Left lobe of liver (tissue), 2 donors: Measurements from ENCODE around the gene HES7. TPM values are rescaled to one million over a fixed set of nuclear protein-coding genes. Genes with fewer than 3 reads are reported as not detected.

ENCODE experiments used
- ATAC-seq: fragments of 200-7000 bp; cut with Tn5 transposase; one replicate; pipeline ENCODE4 v1.9.1; 2020; ENCODE audit warnings: mild to moderate bottlenecking, moderate library complexity
- DNase-seq: peaks from one replicate; pipeline ENCODE4 v3.0.0-alpha.2; 2020; ENCODE audit warnings: low spot score
- total RNA-seq: library from RNA; stranded (reverse); gene quantifications from one replicate; pipeline ENCODE4 v1.2.1, GENCODE V29; 2021
- donor health status: DM: no; HTN: no; CAD: no; lungs with moderate emphysema.
- donor health status: DM: no; HTN: yes; CAD: no.

Gene HES7
- total RNA-seq, 1 donor from 2014 or later, result not detected

DNA sequence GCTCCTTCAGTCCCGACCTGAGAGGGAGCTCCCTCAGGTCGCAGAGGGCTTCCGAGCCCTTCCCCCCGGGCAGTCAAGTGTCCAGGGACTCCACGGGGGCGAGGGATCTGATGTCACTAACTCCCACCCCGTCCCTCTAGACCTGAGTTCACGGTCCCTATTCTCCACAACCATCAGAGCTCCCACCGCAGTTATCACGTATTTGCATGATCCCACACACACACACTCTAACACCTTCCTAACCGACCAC lies 32.0 kb upstream of the HES7 start:
- DNase-seq, result no peak

DNA sequence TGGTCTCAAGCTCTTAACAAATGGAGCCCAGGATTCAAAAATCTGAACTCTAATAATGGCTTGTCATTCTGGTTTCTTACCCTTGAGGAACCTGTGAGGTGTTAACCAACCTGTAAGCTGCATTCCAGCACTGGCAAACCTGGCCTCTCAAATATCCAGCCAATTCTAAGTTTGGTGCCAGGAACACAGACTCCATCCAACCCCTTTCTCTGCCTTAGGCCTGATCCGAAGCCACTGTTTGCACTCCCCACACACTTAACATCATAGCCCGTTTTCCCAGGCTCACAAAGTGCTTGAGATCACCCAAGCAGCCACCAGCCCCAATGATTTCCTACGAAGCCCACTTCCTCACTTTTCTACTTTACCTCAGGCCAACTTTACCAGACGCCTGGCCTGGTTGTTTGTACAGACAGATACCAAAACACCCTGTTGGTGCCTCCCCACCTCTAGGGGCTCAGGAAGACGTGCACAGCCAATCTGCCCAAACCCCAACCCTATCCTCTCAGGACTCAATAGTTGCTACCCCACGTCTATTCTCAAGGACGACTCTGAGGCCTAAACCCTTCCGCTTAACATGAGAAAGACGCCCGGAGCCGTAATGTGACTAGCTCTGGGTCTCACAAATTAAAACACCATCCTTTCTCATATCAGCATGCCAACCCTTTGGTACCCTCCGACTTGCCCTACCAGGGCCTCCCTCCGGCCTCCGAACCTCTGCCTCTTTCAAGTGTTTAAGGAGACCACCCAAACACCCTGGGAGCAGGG lies 31.5 kb upstream of the HES7 start:
- DNase-seq, result peak; percentile 54
- no peak for ATAC-seq

More for the DNA sequence above, 32.0 kb upstream of the HES7 start:
- ATAC-seq, result no peak

DNA sequence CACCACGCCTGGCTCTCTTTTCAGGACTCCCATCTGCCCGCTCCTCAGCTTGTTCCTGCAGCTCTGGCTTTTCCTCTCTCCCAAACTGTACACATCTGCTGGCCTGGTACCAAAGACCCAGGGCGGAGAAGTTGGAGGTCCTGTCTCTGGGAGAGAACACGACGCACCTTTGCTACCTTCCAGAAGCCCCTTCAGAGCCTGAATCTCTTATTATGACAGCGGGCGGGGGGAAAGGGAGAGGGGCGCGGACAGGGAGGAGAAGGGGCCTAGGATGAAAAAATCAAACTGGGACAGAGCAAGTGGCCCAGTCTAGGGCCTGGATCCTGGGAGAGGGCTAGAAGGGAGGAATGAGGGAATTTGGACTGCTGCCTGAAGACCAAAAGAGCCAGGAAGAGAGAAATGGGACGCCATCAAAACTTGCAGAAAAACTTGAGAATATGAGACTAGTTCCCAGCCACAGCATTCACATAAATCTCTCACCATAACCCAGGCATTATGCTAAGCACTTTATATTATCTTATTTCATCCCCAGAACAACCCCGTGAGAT lies 30.8 kb upstream of the HES7 start:
- no peak for ATAC-seq
- no peak for DNase-seq

DNA sequence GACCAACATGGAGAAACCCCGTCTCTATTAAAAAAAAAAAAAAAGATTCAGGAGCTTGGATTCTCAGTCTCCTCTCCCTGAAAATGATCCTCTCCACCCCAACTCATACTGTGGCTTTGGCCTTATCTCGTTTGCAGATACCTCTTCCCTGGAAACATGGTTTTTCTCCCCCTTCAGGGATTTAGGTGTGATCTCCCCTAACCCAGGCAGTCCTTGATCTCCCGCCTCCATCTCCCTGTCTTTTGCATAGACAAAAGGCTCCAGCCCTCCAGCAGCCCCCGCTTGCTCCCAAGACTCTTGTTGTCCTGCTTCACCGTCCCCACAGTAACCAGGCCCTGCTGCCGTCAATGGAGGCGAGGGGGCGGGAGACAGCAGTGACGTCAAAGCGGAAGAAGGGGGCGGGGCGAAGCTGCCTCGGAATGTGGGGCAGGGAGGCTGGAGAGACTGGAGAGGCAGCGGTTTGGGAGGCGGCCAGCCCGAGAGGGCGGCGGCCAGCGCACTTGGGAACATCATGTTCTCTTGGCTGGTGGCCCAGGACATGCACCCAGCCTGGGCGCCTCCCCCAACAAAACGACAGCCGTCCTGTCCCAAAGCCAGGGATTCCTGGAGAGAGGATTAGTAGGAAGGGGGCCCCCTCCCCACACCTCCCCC lies 30.2 kb upstream of the HES7 start:
- ATAC-seq, result peak; percentile 50
- peak; percentile 100 for DNase-seq

DNA sequence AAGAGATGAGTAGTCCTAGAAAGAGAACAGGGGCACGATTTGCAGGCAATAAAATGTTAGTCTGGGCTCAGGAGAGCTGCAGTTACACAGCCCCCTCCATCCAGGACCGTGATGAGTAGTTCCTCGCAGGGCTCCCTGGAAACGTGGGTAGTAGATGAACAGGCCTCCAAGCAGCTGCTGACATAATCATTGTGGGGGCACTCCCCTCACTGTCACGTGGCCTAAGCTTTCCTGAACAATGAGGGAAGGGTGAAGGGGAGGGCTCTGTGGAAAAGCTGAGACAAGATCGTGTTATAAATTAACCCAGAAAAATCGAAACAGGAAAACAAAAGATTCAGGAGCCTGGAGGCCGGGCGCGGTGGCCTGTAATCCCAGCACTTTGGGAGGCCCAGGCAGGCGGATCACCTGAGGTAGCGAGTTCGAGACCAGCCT lies 29.6 kb upstream of the HES7 start:
- ATAC-seq (peak; percentile 27), DNase-seq (peak; percentile 88)

DNA sequence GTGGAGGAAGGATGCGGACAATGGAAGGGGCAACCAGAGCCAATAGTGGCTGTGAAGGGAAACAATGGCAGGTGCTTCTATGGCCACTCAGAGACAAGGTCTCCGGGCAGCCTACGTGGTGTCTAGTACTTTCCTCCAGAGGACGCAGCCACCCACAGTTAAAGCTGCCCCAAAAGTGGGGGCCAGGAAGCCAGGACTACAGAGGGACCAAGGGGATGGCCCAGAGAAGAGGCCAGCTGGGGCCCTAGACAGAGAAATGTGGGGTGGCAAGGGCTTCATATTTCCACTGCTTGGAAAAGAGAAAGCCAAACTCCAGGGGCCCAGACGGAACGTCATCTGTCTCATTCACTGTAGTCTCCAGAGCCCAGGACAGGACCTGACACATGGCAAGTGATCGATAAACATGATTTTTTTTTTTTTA lies 29.1 kb upstream of the HES7 start:
- no peak for ATAC-seq
- DNase-seq, result peak; percentile 50

DNA sequence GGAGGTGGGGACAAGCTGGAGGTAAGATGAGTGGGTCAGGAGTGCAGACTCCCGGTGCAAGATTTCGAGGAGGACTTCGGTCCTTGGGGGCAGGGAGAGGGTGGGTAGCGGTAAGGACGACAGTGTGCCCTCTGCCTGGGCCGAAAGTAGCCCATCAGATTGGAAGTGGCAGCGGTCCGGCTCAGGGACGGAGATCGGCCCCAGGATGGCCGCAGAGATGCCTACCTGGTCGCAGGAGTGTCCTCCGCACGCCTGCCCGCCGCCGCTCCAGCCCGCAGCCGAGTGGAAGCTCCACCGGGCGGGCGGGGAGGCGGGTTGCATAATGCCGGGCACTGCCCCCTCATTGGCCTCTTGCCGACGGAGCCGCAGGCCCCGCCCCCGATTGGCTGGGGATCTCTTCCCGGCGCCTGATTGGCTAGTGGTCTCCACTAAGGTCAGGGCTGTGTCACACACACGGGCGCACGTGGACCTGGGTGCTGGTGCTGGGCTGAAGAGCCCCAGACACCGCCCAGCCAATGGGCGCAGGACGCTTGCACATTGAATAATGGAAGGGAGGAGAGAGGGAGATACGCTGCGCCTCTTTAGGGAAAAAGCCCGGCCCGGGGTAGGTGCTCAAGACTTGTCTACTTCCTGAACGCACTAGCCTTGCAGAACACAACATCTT lies 28.3 kb upstream of the HES7 start, which contains the start of gene PER1:
PER1 (minus strand) TSS at position 293 of the 664 bp plus-strand sequence. CDS start 1,698 bp downstream, outside the sequence.
- ATAC-seq (peak; percentile 47), DNase-seq (peak; percentile 99)

DNA sequence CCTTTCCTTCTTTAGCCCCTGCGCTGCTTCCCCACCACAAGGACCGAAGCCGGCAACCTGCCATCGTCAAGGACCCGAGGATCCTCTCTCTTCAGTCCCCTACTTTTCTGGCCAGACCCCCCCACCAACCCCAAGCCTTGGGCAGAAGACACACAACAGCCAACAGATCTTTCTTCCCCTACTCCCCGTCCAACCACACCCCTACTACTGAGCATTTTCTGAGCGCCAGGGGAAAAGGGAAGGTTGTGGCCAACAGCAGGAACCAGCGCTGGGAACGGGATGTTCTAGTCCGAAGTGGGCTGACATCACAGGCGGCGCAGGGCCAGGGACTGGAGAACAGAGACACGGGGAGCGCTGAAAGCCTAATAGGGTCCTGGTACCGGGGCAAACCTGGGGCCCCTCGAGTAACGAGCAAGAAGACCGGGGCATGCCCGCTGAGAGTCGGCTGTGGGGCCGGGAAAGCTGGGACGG lies 27.8 kb upstream of the HES7 start:
- ATAC-seq (no peak), DNase-seq (peak; percentile 81)

DNA sequence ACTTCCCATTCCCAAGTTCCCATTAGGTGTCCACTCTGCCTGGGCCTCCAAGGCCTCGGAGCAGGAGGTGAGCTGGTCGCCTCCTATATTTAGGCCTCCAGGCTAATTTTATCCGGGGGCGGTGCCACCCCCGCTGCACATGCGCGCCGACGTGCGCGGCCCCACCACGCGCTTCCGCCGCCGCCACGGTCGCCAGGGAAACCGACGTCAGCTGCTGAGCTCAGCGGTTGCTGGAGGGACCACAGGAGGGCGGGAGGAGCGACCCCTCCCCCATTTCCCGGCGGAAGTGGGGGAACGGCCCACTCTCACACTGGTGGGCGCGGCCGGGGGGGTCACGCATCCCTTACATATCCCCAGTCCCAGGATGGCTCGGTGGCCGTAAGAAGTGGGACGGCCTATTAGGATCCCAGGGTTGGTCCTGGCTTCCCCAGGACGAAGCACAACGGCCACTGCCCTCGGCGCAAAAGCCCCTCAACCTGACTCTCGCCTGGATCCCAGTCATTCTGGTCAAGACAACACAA lies 27.3 kb upstream of the HES7 start:
- ATAC-seq (no peak), DNase-seq (peak; percentile 85)

DNA sequence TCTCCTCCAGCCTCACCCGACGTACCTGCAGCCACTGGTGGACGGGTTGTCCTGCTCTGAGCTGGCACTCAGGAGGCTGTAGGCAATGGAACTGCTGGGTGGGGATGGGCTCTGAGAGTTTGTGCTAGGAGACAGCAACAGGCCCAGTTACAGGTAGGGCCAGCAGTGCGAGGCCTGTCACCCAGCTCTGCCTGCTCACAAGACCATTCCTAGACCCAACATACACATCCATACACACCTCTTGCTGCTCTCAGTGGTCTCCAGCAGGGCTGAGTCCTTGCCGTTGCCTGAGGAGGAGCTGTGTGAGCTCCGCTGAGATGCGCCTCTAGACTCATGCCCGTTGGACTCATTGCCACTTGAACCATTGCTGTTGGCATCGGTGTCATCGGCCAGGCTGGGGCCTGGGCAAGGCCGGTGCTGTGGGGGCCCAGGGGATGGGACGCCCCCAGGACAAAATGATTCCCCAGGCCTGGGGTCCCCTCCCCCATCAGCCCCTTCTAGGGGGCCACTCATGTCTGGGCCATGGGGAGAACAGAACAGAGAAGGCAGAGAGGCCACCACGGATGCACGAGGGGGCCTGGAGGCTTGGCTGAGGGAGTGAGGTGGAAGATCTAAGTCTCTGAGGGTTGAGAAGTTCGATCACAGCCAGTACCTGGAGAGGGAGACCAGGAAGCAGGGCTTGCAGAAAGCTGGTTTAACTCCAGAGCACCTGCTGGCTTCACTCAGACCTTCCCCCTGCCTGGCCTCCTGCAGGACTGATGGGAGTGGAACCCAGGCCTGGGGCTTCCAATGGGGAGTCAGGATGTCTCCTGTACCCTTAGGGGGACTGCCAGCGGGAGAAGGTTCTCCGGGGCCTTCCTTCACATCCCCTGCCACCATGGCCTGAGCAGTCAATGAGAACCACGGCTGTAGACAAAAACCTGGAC lies 26.6 kb upstream of the HES7 start:
- ATAC-seq (no peak), DNase-seq (peak; percentile 54)

DNA sequence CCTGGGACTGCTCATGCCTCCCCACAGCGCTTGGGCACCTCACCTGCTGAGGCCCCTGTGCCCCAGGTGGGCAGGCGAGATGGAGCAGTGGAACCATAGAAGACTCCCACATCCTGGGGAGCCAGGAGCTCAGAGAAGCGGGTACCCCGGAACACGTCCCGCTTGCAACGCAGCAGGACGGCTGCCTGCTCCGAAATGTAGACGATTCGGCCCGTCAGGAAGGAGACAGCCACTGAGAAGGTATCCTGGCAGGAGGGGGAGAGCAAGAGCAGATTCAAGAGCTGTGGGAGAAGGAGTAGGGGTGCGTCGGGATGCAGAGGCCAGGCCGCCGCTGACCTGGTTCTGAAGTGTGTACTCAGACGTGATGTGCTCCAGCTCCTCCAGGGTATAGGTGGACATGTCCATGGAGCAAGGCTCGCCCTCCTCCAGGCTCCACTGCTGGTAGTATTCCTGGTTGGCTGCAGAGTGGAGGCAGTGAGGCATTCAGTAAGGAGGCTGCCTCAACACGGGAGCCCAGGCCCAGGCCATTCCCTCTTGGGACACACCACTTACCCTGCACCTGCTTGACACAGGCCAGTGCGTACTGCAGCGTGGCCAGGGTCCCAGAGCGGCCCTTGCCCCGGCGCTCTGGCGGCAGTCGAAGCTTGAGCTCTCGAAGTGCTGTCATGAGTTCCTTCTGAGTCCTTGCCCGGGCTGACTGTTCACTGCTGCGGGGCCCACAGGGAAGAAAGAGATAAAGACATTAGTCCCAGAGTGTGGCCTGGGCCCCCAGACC lies 25.7 kb upstream of the HES7 start:
- ATAC-seq (no peak), DNase-seq (no peak)

DNA sequence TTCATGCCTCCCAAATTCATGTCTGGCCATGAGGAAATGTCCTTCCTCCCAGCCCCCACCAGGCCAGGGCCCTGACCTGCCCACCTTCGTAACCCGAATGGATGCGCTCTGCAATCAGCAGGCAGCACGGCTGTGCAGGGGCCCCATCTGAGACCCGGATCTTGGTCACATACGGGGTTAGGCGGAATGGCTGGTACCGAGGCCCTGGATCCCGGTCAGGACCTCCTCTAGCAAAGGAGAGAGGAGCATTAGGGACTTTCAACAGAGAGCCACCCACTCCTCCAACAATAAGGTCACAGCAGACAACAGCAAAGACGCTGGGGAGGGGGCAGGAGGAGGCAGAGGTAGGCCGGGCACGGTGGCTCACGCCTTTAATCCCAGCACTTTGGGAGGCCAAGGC lies 24.7 kb upstream of the HES7 start:
- ATAC-seq (no peak), DNase-seq (no peak)

DNA sequence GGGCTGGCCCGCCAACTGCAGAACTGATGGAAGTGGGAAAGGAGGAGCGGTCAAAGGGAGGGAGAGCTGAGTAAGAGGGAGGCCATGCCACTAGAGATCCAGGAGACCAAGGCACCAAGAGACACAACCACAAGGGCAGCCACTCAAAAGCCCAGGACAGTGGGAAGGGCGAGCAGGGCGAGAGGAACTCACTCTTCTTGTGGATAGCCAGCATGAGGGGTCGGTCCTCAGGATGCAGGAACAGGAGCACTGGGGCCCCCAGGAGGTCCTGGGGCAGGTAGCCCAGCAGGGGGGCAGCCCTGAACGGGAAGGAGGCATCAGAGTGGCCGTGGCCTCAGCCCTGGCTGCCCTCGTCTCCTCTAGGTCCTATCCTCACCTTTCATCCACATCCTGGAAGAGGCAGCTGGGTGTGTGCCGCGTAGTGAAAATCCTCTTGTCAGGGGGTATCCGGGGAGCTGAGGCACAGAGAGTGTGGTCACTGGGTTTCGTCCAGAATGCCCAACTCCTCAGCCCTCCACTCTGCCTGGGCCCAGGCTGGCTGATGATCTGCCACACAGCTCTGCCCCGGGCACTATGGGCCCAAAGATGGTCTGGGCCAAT lies 24.0 kb upstream of the HES7 start:
- no peak for DNase-seq
- ATAC-seq, result no peak

DNA sequence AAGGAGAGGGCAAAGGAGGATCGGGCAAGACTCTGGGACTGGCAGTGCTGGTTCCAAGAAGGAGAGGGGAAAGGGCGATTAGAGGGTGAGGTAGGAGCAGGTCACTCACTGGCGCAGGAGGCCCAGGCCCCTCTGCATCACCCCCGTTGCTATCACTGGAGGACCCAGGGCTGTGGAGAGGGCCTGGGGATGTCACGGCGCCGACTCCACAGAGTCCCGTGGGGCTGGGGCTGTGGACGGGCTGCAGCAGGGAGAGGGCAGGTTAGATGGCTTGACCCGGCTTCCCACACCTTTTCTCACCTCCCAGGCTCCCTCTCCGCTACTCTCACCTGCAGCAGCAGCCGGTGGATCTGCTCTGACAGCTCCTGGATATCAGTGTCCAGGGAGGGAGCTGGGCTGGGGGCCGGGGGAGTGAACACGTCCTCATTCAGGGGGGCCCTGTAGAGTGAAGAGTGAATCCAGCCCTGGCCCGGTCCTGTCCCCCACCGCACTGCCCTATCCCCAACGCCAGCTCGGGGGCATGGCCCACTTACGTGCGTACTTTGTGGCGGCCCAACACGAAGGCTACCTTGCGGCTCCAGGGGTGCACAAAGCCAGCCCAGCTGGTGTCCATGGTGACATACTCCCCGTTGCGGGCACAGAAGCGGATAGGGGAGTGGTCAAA lies 23.4 kb upstream of the HES7 start:
- no peak for ATAC-seq
- no peak for DNase-seq

DNA sequence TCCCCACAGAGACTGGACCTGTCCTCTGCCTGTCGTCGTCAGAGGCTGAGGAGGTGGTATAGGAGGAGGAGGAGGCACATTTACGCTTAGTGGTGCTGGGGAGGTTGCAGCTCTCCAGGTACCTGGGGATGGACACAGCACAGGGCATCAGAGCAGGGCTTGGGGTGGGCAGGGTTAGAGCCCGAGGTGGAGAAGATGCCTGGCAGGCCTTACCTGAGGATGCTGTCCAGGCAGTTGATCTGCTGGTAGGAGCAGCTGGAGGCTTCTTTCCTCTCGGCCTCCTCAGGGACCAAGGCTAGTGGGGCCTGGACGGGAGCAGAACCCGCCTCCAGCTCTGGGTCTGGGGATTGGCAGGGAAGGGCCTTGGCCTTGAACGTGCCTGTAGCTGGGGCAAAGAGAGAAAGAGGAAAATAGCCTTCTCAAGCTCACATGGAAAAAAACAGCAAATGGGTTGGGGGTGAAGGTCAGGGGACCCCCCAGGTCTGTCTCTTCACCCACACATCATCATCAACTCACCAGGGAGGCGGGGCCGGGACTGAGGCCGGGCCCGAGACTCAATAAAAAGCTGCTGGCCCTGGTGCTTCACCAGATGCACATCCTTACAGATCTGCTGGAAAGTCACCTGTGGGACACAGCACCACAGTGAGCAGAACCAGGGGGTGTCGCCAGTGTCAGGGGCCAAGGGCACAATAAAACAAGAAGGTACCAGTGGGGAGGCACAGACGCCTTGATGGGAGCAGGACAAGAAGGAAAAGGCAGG lies 22.7 kb upstream of the HES7 start:
- ATAC-seq (no peak), DNase-seq (no peak)

DNA sequence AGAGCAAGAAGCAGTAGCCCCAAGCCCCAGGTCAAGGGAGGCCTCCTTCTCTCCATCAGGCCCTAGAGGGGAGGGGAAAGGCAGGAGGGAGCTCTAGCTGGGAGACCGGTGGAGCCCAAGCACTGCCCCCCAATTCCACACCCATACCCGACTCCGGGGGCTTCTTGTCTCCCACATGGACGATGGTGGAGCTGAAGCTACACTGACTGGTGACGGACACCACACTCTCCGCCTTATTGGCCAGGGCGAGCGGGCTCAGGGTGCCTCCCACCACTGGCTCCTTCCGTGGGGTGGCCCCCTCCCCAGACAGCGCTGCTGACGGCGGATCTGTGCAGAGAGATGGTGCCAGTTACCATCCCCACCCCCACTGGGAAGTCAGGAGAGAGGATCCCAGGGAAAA lies 21.9 kb upstream of the HES7 start:
- DNase-seq, result no peak

DNA sequence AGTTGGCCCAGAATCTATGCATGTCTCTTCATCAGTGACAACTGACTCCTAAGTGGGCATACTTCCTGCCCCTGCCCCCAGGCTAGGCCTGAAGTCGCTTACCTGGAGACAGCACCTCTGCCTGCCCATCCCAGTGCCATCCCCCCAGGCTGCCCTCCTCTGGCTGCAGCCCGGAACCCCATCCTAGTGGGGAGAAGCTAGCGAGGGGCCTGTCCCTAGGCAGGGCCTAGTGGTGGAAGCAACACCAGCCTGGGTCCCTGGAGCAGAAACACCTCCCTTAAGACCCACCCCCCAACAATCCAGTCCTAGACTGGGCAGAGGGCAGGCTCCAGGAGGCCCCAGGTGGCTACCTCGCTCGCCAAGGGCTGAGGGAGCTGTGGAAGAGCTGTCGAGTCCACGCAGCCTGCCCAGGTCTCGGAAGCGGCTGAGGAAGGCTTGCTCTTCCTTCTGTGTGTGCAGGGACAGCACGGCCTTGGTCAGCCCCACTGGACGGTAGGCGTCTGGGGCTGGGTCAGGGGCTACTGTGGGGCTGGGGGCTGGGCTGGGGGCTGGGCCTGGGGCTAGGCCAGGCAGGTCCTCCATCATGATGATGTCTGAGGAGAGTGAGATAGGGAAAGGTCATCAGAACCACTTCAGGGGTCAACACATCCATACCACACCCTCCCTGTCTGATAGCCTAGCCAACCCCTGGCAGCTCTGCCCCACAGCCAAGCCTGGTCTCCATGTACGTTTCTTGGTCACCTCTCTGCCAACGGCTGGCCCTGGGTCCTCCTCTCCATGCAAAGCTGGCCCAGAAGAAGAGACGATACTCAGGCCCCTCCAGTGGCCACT lies 20.7 kb upstream of the HES7 start:
- ATAC-seq (peak; percentile 1), DNase-seq (no peak)

More for the DNA sequence above, 21.9 kb upstream of the HES7 start:
- no peak for ATAC-seq
